ENCODE measurements around the gene MBD3.

DNA sequence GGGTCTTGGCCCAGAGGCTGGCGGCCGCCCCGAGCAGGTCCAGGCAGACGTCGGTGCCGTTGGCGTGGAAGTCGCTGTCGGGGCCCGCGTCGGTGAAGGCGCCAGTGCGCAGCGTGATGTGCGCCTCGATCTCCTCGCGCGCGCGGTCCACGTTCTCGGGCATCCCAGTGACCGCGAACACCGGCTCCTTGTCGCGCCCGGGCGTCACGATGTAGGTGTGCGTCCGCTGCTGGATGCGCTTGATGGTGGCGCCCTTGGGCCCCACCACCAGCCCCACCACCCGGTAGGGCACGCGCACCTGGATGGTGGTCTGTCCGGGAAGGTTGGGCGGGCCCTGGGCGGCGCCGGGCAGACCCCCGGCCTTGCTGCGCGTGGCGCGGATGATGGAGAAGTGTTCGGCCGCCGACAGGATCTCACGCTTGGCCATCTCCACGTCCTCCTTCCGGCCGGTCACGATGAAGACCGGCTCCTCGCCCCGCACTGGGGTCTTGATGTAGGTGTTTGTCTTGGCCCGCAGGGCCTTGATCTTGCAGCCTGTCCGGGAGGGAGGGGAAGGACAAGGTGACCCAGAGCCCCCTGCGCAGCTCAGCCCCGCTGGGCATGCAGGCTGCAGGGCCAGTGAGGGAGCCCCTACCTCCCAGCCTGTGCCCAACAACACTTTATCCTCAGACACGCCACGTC lies 36.1 kb downstream of the MBD3 start:
- no peak for TF ChIP-seq POLR2A (IDR thresholded peaks at IDR 0.05)
- no peak for TF ChIP-seq EP300 (IDR thresholded peaks at IDR 0.05)
- TF ChIP-seq, protein P1, sequence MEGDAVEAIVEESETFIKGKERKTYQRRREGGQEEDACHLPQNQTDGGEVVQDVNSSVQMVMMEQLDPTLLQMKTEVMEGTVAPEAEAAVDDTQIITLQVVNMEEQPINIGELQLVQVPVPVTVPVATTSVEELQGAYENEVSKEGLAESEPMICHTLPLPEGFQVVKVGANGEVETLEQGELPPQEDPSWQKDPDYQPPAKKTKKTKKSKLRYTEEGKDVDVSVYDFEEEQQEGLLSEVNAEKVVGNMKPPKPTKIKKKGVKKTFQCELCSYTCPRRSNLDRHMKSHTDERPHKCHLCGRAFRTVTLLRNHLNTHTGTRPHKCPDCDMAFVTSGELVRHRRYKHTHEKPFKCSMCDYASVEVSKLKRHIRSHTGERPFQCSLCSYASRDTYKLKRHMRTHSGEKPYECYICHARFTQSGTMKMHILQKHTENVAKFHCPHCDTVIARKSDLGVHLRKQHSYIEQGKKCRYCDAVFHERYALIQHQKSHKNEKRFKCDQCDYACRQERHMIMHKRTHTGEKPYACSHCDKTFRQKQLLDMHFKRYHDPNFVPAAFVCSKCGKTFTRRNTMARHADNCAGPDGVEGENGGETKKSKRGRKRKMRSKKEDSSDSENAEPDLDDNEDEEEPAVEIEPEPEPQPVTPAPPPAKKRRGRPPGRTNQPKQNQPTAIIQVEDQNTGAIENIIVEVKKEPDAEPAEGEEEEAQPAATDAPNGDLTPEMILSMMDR (IDR thresholded peaks at IDR 0.05) = no peak
